HG03558 (cell line): ENCODE data around the gene MCM9.

ENCODE experiments used
- ATAC-seq: cut with Tn5 transposase; IDR thresholded peaks from one replicate; pipeline ENCODE4 v1.9.1; 2021; ENCODE audit warnings: moderate number of reproducible peaks; ENCODE audit not compliant: unreplicated experiment; ENCODE audit errors: extremely low read depth

Gene MCM9

GRCh38 chr6:118934461-118935330 is at the start of gene MCM9:
Gene MCM9, minus strand, starts transcription at chr6:118935159. Its CDS starts 3,436 bp downstream, at chr6:118931723.
- peak; percentile 92 for ATAC-seq

DNA sequence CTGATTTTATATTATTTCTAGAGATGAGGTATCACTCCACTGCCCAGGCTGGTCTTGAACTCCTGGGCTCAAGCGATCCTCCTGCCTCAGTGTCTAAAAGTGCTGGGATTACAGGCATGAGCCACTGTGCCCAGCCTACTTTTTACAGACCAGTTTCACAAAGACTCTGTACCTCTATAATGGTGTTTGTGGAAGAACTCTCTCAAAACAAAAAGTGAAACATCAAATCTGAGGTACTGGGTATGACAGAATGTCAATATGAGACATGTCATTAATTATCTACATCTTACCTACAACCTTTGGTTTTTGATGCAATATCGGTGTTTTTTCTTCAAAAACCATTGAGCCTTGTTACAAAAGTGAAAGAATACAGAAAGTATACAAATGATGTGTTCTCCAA is 49.4 kb upstream of the MCM9 start:
- no peak for ATAC-seq

- no peak for ATAC-seq
Observed at GRCh38 chr6:118982575-118982911, 47.6 kb upstream of the MCM9 start.

DNA sequence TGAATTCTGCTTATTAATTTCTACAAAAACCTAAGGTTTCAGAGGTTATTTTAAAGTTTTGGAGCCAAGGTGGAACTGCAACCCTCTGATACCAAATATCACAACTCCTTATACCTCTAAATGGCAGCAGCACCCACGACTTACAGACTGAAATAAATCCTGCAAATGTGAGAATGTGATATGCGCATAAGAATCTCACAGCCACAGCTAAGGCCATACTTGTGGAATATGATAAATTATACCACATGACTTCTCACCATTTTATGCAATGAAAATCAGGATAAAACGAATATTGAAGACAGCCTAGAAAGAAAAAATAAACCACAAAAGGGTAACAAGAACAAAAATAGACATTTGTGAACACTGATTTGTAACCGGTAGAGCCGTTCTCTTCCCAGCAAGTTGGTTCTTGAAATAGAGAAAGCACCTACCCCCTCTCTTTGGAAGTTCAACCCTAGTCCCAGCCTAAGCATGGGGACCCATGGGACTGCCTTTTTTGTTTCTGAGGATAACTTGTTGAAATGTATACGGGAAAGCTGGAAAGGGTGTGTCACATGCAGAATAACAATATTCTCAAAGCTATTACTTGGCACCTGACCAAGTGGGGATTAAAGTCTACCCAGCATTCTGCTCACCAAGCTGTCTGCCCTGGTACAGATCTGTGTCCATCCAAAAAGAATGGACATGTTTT is 47.1 kb upstream of the MCM9 start:
- no peak for ATAC-seq

DNA sequence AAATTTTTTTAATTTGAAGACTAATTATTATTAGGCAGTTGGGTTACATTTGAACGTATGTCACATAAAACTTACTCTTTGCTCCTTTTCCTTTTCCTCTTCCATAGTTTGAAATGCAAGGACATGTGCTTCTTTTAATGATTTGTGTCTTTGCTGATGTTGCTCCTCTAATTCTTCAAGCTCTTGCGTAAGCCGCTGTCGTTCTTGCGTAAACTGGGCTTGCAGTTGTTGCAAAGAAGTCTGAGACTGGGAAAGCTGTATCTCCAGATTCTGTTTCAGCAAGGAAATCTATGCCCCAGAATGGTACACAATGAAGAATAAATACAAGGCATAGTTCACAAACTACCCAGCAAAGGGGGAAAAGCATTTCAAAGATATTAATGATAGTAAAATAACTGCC is 45.1 kb upstream of the MCM9 start:
- no peak for ATAC-seq

DNA sequence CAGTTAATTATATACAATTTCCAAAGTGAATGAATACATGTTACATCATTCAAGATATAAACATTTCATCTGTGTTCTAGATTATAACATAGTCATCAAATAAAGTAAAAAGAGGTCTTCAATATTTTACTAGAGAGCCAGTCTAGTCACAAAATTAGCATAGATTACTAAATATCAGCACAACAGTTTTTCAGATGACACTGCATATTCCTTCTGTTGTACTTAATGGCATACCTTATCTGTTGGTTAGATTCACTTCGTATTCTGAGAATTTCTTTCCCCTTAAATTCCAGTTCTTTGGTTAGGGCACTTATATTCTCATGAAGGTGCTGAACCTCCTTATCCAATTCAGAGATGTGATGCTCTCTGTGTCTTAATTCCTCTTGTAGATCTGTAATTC is 39.8 kb upstream of the MCM9 start:
- ATAC-seq = no peak

DNA sequence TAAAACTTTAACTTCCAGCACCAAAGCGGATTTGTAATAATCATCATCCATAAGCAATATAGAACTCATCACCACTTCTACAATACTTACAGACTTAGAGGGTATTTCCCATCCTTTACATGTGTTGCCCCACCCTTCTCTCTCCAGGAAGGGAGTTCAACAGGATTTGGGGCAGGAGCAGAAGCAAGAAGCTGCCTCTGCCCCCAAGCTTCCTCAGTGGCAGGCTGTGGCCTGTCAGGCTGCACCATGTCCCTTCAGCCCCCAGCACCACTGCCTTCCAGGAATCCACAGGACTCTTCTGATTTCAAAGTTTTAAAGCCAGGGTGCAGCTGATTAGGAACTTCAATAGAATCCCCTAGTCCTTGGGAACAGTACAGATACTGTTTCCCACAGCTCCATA is 36.7 kb upstream of the MCM9 start:
- ATAC-seq = no peak

- no peak for ATAC-seq
Observed at GRCh38 chr6:118970866-118971265, 35.9 kb upstream of the MCM9 start.

DNA sequence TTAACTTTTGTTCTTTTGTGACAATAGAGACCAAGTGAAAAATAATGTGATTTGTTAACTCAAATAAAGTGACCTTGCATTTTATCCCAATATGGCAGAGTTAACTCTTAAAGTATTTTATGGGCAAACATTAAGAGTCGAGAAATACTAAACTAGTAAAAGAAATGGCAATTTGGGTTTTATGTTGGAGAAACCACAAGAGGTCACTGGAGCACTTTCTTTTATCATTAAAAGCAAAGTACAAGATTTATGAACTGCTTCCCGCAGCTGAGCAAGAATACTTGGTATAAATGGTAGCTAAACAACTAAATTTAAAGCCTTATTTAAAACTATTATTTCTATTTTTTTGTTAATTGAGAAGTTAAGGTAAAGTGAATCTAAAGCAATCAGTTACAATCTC is 33.5 kb upstream of the MCM9 start:
- ATAC-seq = no peak

DNA sequence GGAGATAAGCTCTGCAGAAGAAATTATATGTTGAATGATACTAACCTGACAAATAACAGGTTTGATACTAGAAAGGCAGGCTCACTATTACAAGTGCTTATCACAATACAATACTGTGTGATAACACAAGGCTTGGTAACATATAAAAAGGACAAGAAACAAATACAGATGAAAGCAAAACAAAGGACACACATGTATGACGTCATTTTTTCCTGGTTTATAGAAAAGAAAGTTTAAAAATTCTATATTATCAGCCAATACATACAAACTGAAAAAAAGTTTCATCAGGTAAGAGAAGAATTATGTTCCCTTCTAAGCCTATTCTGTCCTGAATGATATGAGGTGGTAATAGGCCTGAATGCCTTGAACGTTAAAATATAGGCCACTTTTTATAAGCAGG is 32.3 kb upstream of the MCM9 start:
- ATAC-seq = no peak

DNA sequence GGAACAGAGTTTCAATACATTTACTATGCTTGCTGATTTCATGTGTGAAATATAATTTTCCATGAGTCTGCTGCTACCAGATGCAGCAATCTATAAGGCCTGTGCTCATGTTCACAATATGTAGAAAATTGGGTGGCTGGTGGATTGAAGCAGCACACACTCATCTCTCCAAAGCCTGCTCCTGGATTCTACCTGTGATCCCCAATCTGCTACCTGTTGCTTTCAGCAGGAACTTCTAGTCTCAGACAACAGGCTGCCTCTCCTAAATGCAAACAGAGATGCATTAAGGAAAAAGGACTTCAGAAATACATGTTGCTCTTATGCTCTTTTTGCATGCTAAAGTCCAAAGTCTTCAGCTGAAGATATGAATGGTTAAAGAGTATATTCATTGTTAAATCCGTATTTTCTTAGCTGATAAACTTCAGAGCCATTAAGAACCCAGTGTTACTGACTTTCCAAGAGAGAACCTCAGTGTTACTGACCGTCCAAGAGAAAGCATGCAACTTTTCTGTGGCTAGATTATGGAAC is 30.9 kb upstream of the MCM9 start:
- no peak for ATAC-seq

- no peak for ATAC-seq
Observed at GRCh38 chr6:118965371-118965770, 30.4 kb upstream of the MCM9 start.

GRCh38 chr6:118963003-118963402 is 28.0 kb upstream of the MCM9 start:
- no peak for ATAC-seq

DNA sequence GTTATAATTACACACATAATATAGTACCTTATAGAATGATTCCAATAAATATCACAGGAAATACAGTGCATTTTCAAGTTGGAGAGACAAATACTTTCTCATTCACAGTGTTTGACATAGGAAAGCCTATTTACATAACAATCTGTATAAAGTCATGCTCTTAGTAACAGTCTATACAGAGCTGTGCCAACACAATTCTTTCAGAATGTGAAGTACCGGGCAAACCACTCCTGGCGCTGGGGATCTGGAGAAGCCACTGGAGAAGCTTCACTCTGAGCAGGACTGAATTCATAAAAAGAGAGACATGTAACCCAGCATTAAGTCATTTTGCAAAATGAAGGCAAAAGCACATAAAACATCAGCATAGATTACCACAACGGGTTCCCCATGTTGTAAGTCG is 24.9 kb upstream of the MCM9 start:
- no peak for ATAC-seq

DNA sequence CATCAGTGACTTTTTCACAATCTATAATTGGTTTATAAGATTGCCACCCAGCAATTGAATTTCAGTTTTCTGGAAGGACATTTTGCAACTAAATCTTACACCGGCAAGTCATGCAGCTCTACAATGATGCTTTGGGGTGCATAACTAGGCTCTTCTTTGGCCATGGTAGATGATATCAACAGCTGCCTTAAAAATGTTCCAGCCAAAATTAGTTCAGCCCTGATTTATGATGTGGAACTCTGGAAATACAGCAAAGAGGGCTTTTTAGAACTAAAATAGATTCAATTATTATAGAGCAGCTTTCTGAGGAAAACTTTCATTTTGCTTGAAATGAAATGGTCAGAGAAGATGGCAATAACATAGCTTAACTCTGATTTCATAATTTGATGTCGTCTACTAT is 18.4 kb upstream of the MCM9 start:
- no peak for ATAC-seq

- ATAC-seq = no peak
Observed at GRCh38 chr6:118952683-118953082, 17.7 kb upstream of the MCM9 start.

GRCh38 chr6:118945217-118945616 is 10.3 kb upstream of the MCM9 start:
- no peak for ATAC-seq

DNA sequence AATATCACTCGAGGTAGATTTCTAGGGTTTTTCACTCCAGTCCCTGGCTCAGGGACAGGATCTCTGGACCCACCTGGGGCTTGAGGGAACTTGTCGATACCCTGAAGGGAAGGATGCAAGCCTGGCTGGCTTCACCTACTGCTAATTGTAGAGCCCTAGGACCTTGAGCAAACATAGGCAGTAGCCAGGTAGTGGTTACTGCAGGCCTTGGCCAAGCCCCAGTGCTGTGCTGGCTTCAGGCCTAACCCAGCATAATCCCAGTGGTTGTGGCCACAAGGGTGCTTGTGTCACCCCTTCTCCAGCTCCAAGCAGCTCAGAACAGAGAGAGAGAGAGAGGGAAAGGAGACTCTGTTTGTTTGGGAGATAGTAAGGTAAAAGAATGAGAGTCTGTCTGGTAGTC is 5.8 kb upstream of the MCM9 start:
- no peak for ATAC-seq

DNA sequence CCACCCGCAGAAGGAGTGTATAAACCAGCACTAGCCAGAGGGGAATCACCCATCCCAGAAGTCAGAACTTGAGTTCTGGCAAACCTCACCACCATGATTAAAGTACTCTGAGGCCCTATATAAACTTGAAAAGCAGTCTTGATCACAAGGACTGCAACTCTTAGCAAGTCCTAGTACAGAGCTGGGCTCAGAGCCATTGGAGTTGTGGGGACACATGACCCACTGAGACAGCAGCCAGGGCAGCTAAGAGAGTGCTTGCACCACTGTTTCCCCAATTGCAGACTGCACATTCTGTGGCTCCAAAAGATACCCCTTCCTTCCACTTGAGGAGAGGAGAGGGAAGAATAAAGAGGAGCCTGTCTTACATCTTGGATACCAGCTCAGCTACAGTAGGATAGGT is 4.7 kb upstream of the MCM9 start:
- ATAC-seq = no peak

GRCh38 chr6:118935978-118936703 is 1.2 kb upstream of the MCM9 start:
- ATAC-seq = no peak

GRCh38 chr6:118935331-118935668 is 341 bp upstream of the MCM9 start:
- ATAC-seq = no peak
